ENCODE measurements around the gene SIAH1.
"Not testable (repeated sequence)": the region's sequence is repeated elsewhere in the genome, so short reads cannot be mapped to it uniquely, and the experiment has no call there.

The SIAH1 gene

DNA sequence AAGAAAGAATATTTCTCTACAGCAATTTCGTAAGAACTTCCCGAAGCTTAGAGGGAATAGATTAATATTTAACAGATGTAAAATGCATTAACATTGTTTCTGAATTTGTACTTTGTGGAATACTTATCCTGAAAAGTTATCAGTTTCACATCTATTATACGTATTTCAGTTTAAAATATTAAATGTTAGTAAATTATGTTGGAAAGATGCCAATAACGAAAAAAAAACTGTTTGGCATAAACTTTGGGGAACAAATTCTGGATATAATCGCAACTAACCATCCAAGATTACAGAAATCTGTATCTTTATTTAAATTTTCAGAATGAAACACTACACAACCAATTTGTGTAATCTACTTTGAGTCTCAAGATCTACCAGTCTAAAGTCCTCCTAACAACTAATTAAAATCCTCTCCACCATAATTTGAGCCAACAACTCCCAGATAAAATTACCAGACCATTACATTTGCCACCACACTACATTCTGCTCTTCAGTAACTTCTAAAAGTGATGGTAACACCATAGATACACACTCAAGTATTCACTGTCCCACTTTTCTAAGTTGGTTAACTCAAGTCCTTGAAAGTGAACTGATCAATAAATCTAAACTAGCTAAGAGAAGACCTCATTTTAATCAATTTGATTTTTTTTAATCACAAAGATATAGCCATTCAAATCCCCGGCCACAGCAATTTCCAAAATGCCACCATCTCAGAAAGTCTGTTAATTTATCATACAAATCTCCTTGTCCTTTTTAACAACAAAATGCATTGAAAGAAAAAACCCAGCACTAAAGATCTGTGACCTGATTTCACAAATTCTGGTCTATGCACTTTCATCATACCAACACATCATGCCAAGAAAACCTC lies 2.0 kb downstream of the SIAH1 start:
- TF ChIP-seq CTCF (IDR thresholded peaks at IDR 0.05; ENCODE audit: low read depth, low read length, missing control alignments), result no peak
- no peak for DNase-seq (ENCODE audit: extremely low read depth, low read depth)
- H3K4me3 ChIP-seq (replicated peaks; ENCODE audit: low read depth, low read length), result peak overlapping the region; percentile 80

GRCh38 chr16:48382131-48382530 lies 3.1 kb downstream of the SIAH1 start:
- TF ChIP-seq CTCF (IDR thresholded peaks at IDR 0.05; ENCODE audit: low read depth, low read length, missing control alignments), result no peak
- H3K4me3 ChIP-seq (replicated peaks; ENCODE audit: low read depth, low read length), result no peak overlapping the region
- DNase-seq (ENCODE audit: extremely low read depth, low read depth), result no peak

- DNase-seq (ENCODE audit: extremely low read depth, low read depth), result no peak
- H3K4me3 ChIP-seq (replicated peaks; ENCODE audit: low read depth, low read length), result no peak overlapping the region
- no peak for TF ChIP-seq CTCF (IDR thresholded peaks at IDR 0.05; ENCODE audit: low read depth, low read length, missing control alignments)
Measured at GRCh38 chr16:48381201-48381600, 4.0 kb downstream of the SIAH1 start.

- TF ChIP-seq CTCF (IDR thresholded peaks at IDR 0.05; ENCODE audit: low read depth, low read length, missing control alignments), result no peak
- DNase-seq (ENCODE audit: extremely low read depth, low read depth), result no peak
- no peak overlapping the region for H3K4me3 ChIP-seq (replicated peaks; ENCODE audit: low read depth, low read length)
Measured at GRCh38 chr16:48378836-48379235, 6.4 kb downstream of the SIAH1 start.

GRCh38 chr16:48378276-48378675 lies 6.9 kb downstream of the SIAH1 start:
- H3K4me3 ChIP-seq (replicated peaks; ENCODE audit: low read depth, low read length), result no peak overlapping the region
- no peak for TF ChIP-seq CTCF (IDR thresholded peaks at IDR 0.05; ENCODE audit: low read depth, low read length, missing control alignments)
- DNase-seq (ENCODE audit: extremely low read depth, low read depth), result no peak

- DNase-seq (ENCODE audit: extremely low read depth, low read depth); H3K4me3 ChIP-seq (replicated peaks; ENCODE audit: low read depth, low read length): not testable (repeated sequence)
Measured at GRCh38 chr16:48377301-48377700, 7.9 kb downstream of the SIAH1 start.

GRCh38 chr16:48374255-48374654 lies 11.0 kb downstream of the SIAH1 start:
- TF ChIP-seq CTCF (IDR thresholded peaks at IDR 0.05; ENCODE audit: low read depth, low read length, missing control alignments), result no peak
- DNase-seq (ENCODE audit: extremely low read depth, low read depth), result no peak
- no peak overlapping the region for H3K4me3 ChIP-seq (replicated peaks; ENCODE audit: low read depth, low read length)

Data from HFF-Myc (cell line).